GM18951 (cell line): Measurements from ENCODE around the gene COLQ.
"Not testable (repeated sequence)": the region's sequence is repeated elsewhere in the genome, so short reads cannot be mapped to it uniquely, and the experiment has no call there.

Source experiments
- POLR2A ChIP-seq: IDR thresholded peaks from 4 replicates; pipeline ENCODE4 v1.6.1; 2011; ENCODE audit warnings: mild to moderate bottlenecking; ENCODE audit not compliant: insufficient read length, insufficient read depth; ENCODE audit errors: extremely low read depth
- in situ Hi-C: fragments of 300-500 bp; cut with MboI; formaldehyde crosslinking; loops from one replicate; pipeline ENCODE4 v1.12.0; 2022; ENCODE audit warnings: low sequenced_read_pairs, mixed read lengths, inconsistent platforms; ENCODE audit not compliant: unreplicated experiment

The COLQ gene

DNA sequence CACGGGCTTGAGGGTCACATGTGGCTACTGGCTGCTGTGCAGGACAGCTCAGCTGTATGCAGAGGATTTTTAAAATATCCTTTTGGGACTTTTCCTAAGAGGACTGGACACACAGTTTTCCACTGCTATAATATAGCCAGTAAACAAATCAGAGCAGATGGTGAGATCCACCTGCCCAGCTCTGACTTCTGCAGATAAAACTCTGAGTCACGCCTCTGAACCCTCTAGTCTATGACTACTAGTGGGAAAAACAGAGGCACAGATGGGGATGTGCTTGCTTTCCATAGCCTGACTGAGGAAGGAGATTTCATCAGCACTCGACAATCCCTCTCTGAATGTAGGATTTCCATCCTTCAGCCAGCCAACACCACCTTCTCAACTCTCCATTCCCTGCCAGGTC lies 45.1 kb downstream of the COLQ start:
- in situ Hi-C loops, result no loop called here
- no peak for TF ChIP-seq POLR2A

DNA sequence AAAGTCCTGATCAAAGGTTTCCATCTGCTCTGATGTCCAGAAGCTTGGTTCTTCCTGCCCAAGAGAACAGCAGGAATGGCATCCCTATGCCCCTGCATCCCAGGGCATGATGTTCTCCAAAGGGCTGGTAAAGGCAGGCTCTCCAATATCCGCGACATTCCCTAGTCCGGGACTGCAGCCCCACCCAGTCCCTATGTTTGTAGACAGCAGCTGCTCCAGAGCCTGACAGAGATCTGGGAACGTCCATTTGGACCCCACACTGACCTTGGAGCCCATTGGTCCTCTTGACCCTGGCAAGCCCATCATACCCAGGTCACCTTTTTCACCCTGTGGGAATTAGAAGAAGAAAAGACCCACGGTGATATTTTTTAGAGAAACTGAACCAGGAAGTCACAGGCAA lies 46.3 kb downstream of the COLQ start:
- in situ Hi-C loops, result no loop called here
- TF ChIP-seq POLR2A, result no peak

DNA sequence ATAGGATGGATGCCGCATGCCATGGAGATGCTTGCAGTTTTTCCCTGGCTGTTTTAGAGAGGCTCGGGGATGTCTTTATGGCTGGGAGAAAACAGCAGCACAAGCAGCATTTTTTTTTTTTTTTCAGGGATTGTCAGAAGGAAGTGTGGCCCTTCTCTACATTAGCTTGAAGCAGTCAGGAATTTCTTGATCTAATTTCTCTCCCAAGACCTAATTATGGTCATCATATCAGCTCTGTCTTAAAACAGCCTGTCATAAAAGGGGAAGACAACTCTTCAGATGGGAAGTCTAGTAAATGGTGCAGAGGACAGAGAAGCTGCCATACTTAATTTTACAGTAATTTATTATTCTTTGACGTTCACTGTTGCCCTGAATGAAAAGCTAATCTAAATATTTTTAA lies 49.6 kb downstream of the COLQ start:
- in situ Hi-C loops, result no loop called here
- TF ChIP-seq POLR2A, result no peak

DNA sequence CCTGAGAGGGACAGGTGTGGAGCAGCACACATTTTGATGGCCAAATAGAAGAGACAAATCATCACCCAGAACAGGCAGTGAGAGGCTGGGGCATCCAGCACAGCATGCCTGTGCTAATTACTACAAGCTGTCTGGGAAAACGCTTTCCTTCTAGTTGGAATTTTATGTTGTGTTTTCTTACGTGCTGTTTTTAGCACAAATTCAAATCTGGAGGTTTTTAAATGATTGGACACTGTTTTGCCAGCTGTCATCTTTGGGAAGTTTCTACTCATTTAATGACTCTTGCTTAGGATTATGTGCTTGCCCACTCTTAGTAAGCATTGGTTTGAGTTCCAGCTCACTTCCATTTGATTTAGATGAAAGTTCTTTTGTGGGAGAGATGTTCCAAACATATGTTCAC lies 50.7 kb downstream of the COLQ start:
- no peak for TF ChIP-seq POLR2A
- in situ Hi-C loops, result no loop called here

DNA sequence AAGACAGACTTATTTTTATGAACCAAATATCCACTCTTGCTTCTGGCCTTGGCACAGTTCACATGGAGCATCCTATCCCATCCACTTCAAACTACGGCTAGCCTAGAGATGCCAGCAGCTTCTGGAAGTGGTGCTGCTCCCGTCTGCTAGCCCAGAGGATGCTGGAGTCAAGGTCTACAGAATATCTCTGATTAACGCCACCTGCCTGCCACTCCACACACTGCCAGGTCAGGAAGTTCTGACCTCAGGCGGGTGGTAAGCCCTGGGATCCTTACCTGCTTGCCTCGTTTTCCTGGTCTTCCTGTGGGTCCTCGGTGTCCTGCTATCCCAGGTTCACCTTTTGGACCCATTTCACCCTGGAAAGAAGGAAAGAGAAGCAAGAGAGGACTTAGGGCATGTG lies 51.2 kb downstream of the COLQ start:
- TF ChIP-seq POLR2A, result no peak
- in situ Hi-C loops, result no loop called here

DNA sequence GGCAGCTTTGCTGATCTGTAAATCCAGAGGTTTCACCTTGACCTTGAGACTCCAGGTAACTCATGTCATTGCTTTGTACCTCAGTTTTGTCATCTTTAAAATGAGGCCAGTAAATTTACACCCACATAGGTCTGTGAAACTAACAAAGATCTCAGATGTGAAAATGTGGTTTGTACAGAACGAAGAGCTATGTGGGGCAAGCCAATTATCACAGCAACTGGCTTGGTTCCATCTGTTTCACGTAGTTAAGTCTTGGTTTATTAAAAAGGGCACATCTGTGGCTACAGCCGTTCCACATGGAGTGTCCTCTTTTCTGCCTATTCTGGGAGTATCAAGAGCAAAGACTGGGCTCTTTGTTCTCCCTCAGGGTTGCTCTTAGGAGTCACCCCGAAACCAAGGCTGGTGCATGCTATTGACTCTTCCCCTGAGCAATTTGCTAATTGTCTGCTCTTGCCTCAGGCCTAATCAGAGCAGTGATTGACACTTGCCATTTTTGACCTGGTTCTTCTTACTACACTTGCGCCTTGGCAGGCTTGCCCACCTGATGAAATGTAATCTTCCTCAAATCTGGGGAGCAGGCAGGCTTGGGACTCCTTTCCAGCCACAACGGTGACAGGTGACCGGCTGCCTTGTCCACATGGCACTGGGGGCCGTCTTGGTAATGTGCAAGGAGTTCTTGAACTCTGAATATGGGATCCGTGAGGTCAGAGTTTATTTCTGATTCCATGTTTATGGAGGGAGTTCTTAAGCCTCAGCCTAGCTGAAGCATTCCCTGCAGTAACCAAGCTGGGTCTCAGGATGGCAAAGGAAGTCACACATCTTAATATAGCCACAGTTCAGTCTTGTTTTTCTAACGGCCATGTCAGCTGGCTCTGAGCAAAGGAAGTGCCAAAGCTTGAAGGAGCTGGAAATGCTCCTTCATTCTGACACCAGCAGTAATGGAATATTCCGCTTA lies 54.0 kb downstream of the COLQ start:
- no peak for TF ChIP-seq POLR2A
- in situ Hi-C loops, result no loop called here

DNA sequence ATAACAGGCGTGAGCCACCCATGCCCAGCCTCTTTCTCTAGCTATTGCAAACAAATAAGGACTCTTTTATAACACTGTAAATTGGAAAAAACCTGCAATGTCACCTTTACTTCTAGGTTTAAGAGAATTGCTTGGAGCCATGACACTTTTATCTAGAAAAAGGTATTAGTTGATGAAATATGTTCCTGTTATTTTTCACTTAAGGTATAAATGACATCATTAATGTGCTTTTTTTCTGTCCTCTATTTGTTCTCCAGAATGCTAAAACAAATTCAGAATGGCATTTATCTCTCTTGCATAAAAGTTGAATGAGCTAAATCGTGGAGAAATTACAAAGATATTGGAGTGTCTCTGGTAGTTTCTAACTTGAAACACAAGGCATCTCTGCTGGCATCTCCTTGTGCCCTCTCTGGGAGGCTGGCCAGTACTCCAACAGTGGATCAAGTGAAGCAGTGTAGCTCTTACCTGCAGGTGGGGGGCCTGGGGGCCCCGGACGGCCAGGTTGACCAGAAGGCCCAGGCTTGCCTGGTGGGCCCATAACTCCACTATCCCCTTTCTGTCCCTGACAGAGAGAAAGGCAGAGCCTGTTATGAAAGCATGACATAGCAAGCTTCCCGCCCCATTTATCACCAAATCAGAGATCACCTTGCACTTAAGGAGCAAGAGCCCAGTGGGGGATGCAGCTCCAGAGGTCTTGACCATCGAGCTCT lies 55.5 kb downstream of the COLQ start:
- in situ Hi-C loops, result no loop called here
- no peak for TF ChIP-seq POLR2A

DNA sequence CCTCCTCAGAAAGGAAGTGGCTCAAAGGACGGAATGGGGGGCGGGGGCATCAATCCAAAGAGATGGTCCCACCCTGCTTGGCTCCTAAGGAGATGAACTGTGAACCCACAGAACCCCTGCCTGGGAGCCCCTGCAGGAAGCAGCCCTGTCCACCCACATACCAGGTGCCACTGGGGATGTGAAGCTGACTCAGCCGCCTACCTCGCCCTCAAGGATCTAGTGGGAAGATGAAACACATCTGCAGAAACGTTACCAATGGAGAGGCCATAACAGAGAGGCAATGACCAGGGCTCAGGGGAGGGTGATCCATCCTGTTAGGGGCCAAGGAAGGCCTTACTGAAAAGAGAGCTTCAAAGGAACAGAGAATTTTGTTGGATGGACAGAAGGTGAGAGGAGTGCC lies 59.1 kb downstream of the COLQ start:
- in situ Hi-C loops, result no loop called here
- TF ChIP-seq POLR2A, result no peak

DNA sequence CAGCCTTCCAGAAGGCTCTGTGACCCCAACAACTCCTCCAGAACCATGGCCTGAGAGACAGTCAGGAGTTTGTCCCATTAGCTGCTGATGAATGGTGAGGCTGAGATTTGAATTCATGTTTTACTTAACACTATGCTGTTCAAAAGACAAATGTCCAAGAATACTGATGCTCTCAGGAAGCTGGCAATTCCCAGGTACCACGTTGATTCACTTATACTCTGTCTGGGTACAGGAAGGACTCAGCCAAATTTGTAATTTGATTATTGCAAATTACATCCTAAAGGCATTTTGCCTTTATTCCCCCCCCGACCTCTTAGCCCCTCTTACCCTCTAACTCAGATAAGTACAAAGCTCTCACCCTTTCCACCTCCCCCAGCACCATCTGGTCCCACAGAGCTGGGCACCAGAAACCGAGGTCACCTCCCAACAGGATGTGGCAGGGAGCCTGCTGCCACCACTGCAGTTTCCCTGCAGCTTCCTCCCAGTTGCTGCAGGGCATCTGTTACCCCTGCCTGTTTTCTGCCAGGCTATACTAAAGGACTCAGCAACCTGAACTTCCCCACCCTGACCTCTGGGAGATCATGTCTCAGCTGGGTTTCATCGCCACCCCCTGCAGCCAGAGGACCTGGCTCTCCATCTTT lies 60.5 kb downstream of the COLQ start:
- TF ChIP-seq POLR2A, result no peak
- in situ Hi-C loops, result no loop called here

DNA sequence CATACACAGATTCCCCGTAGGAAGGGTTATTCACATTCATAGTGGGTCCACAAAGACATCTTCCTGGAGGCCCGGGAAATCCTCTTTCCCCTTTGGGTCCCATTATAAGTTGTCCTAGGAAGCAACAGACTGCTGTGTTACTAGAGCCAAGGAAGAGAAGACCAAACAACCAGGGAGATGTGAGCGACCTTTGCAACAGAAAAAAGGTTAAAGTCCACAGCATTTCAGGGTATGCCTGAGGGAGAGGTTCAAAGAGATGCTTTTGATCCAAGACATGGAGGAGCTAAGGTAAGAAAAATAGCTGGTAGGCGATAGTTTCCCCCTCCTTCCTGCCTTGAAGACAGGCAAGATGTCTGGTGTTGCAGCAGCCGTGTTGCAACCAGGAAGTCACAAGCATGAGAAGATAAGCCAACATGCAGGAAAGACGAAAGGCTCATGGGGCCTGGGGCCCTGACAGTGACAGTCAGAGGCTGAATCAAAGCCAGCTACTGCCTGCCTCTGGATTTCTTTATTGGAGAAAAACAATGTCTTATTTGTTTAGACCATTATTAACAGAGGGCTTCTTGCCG lies 63.2 kb downstream of the COLQ start:
- no peak for TF ChIP-seq POLR2A
- in situ Hi-C loops, result no loop called here

DNA sequence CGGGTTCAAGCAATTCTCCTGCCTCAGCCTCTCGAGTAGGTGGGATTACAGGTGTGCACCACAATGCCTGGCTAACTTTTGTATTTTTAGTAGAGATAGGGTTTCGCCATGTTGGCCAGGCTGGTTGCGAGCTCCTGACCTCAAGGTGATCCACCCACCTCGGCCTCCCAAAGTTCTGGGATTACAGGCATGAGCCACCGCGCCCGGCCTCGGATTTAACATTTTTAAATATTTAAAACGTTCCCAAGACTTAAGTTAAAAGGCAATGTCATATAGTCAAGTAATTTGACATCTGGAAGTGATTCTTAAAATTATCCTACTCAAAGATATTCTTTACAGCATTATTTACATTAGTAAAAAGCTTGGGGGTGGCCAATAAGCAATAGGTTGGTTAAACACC lies 64.6 kb downstream of the COLQ start:
- in situ Hi-C loops, result not testable (repeated sequence)

DNA sequence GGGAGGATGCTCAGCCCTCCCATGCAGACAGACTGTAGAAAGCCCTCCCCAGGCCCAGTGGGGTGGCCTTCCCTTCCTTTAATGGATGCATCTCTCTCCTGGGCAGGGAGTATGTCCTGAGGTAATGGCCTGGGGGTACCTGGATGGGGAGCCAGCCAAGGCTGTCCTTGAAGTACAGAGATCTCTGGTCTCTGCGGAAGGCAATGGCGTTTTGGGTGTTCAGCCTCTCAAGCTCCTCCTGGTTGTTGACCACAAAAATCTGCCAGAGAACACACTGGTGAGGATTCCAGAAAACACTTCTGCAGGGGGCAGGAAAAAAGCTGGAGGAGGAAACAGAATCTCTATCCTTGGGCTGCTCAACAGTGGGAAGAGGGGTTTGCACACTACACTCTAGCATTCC lies 65.2 kb downstream of the COLQ start:
- no peak for TF ChIP-seq POLR2A
- in situ Hi-C loops, result no loop called here

DNA sequence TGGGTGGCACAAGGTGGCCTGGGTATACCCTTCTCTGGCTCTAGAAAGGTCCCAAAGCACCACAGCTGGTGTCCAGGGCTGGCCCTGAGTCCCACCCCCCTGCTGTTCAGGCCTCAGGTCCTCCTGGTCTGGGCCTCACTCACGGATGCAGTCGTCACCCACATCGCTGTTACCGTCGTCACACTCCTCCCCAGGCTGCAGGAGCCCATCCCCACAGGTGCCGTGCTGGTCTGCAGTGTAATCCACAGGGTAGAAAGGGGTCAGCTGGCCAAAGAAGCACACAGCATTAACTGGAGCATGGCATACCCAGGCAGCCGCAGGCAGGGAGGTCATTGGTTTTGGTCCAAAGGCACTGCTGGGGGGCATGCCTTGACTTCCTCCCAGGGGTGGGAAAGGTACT lies 65.8 kb downstream of the COLQ start:
- in situ Hi-C loops, result no loop called here
- no peak for TF ChIP-seq POLR2A
